ENCODE measurements around the gene C1S. TPM values are rescaled to one million over a fixed set of nuclear protein-coding genes. Genes with fewer than 3 reads are reported as not detected.

Gene C1S
- total and polyA plus RNA-seq, 9 of the 15 experiments (the other 6 are each of a cell fraction or from before 2014, with no cell fraction given) = 0.08 to 0.84 (median 0.27) TPM

GRCh38 chr12:7018350-7019042 lies 42.0 kb upstream of the C1S start, which contains the start of gene LPCAT3 (continued):
- TF ChIP-seq ZFP91 (CRISPR knock-in tag; IDR thresholded peaks at IDR 0.05) (no peak), KAT2B (IDR thresholded peaks at IDR 0.05; ENCODE audit: low read depth, low read length) (no peak), MIER1 (IDR thresholded peaks at IDR 0.05; ENCODE audit: low read depth) (no peak), CEBPG (CRISPR knock-in tag; IDR thresholded peaks at IDR 0.05) (no peak), CEBPG (tag; conservative IDR thresholded peaks at IDR 0.05 in 1 of 2, IDR thresholded peaks at IDR 0.05 in 1 of 2) (no peak), FOXK2 (conservative IDR thresholded peaks at IDR 0.05 in 1 of 2, IDR thresholded peaks at IDR 0.05 in 1 of 2; ENCODE audit: low read depth in 2 of 2) (no peak), PTBP1 (IDR thresholded peaks at IDR 0.05; ENCODE audit: low read depth, low read length) (no peak), FOXJ2 (tag; IDR thresholded peaks at IDR 0.05) (no peak), SREBF2 (CRISPR knock-in tag; IDR thresholded peaks at IDR 0.05) (no peak), PML (IDR thresholded peaks at IDR 0.05; ENCODE audit: low read length) (no peak), SNAPC5 (CRISPR knock-in tag; IDR thresholded peaks at IDR 0.05) (no peak), NR2C2 (CRISPR knock-in tag; IDR thresholded peaks at IDR 0.05) (no peak), NR2C2 (tag; IDR thresholded peaks at IDR 0.05) (peak; percentile 73), STAT5A (IDR thresholded peaks at IDR 0.05; ENCODE audit: borderline replicate concordance, low read length) (no peak), TARDBP (IDR thresholded peaks at IDR 0.05) (no peak), EZH2 (IDR thresholded peaks at IDR 0.05; ENCODE audit: borderline replicate concordance, low read depth, low read length) (no peak), NR2F6 (CRISPR knock-in tag; IDR thresholded peaks at IDR 0.05) (no peak), NEUROD1 (IDR thresholded peaks at IDR 0.05; ENCODE audit: borderline replicate concordance, low read depth, low read length, partially characterized antibody) (no peak), TEAD4 (IDR thresholded peaks at IDR 0.05; ENCODE audit: low read length) (peak; percentile 49; the same call in 1 of the 2 replicates), TEAD4 (CRISPR knock-in tag; IDR thresholded peaks at IDR 0.05; ENCODE audit: borderline replicate concordance) (no peak), CAMTA2 (CRISPR knock-in tag; conservative IDR thresholded peaks at IDR 0.05) (no peak), YY1 (IDR thresholded peaks at IDR 0.05; ENCODE audit: borderline replicate concordance in 1 of 3, control insufficient read depth in 1 of 3, extremely low read depth in 1 of 3, insufficient read depth in 3 of 3, insufficient read length in 1 of 3, insufficient replicate concordance in 2 of 3, low read depth in 1 of 3, low read length in 2 of 3) (peak in 2 of 3 experiments; percentile 56 to 57), CBX5 (IDR thresholded peaks at IDR 0.05; ENCODE audit: borderline replicate concordance, low read depth) (no peak), HNRNPL (IDR thresholded peaks at IDR 0.05; ENCODE audit: low read depth, low read length) (no peak)
- TF ChIP-seq, protein P1, sequence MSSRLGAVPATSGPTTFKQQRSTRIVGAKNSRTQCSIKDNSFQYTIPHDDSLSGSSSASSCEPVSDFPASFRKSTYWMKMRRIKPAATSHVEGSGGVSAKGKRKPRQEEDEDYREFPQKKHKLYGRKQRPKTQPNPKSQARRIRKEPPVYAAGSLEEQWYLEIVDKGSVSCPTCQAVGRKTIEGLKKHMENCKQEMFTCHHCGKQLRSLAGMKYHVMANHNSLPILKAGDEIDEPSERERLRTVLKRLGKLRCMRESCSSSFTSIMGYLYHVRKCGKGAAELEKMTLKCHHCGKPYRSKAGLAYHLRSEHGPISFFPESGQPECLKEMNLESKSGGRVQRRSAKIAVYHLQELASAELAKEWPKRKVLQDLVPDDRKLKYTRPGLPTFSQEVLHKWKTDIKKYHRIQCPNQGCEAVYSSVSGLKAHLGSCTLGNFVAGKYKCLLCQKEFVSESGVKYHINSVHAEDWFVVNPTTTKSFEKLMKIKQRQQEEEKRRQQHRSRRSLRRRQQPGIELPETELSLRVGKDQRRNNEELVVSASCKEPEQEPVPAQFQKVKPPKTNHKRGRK (tag; IDR thresholded peaks at IDR 0.05) = no peak
- TF ChIP-seq, protein P2, sequence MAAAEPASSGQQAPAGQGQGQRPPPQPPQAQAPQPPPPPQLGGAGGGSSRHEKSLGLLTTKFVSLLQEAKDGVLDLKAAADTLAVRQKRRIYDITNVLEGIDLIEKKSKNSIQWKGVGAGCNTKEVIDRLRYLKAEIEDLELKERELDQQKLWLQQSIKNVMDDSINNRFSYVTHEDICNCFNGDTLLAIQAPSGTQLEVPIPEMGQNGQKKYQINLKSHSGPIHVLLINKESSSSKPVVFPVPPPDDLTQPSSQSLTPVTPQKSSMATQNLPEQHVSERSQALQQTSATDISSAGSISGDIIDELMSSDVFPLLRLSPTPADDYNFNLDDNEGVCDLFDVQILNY (CRISPR knock-in tag; IDR thresholded peaks at IDR 0.05) = no peak

Data from K562 (cell line).